GM12873 (cell line): ENCODE results near the gene DBR1.

ENCODE experiments used
- TF ChIP-seq, protein P1 (sequence below): IDR thresholded peaks from 2 replicates; pipeline ENCODE4 v1.5.1; 2012; ENCODE audit warnings: low read depth, mild to moderate bottlenecking, moderate library complexity, low read length, control low read depth; ENCODE audit not compliant: insufficient read depth; ENCODE audit errors: missing control alignments

The DBR1 gene

GRCh38 chr3:138186221-138186620 is 11.5 kb upstream of the DBR1 start:
- TF ChIP-seq, protein P1, sequence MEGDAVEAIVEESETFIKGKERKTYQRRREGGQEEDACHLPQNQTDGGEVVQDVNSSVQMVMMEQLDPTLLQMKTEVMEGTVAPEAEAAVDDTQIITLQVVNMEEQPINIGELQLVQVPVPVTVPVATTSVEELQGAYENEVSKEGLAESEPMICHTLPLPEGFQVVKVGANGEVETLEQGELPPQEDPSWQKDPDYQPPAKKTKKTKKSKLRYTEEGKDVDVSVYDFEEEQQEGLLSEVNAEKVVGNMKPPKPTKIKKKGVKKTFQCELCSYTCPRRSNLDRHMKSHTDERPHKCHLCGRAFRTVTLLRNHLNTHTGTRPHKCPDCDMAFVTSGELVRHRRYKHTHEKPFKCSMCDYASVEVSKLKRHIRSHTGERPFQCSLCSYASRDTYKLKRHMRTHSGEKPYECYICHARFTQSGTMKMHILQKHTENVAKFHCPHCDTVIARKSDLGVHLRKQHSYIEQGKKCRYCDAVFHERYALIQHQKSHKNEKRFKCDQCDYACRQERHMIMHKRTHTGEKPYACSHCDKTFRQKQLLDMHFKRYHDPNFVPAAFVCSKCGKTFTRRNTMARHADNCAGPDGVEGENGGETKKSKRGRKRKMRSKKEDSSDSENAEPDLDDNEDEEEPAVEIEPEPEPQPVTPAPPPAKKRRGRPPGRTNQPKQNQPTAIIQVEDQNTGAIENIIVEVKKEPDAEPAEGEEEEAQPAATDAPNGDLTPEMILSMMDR: no peak

DNA sequence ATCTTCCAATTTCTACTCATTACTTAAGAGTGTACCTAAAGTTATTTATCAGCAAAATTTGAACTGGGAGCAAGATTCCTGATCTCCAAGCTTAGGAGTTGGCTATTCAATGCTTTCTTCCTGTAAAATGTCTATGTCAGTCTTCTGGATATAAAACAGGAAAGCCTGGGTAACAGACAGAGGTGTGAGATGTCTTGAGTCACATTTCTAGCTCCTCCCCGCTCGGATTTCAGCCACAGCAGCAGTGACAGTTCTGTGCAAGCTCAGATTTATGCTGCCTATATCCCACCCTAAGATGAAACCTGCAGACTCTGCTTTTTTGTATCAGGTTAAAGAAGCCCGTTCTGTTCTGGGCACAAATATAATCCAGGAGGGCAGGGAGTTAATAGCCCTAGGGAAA is 10.3 kb upstream of the DBR1 start:
- TF ChIP-seq, protein P1: no peak

GRCh38 chr3:138180375-138181029 is 5.8 kb upstream of the DBR1 start:
- TF ChIP-seq, protein P1: peak; percentile 63

DNA sequence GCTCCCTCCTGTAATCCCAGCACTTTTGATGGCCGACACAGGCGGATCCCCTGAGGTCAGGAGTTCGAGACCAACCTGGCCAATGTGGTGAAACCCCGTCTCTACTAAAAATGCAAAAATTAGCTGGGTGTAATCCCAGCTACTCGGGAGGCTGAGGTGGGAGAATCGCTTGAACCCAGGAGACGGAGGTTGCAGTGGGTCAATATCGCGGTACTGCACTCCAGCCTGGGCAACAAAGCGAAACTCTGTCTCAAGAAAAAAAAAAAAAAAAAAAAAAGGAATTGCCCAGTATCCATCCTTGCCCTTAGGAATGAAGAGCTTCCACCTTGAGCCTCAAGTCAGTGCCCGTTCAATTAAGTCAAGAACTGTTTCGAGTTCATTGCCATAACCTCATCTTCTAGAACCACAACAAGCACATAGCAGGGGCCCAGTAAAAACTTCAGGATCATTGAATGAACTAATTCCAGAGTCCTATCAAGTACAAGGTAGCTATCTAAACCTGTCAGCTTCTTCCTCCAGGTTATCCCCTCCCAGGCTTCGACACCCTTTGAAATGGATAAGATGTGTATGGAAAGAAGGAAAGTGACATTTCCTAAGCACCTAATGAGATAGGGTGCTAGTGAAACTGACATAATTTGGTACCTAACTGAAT is 826 bp downstream of the DBR1 start:
- TF ChIP-seq, protein P1: no peak

- TF ChIP-seq, protein P1: no peak
Measured at GRCh38 chr3:138172625-138173024, 2.1 kb downstream of the DBR1 start.

- TF ChIP-seq, protein P1: no peak
Measured at GRCh38 chr3:138165061-138165460, 9.7 kb downstream of the DBR1 start.

- TF ChIP-seq, protein P1: no peak
Measured at GRCh38 chr3:138157743-138158142, 17.0 kb downstream of the DBR1 start.
